RKO (cell line): Measurements from ENCODE around the gene TNKS1BP1.
"Not testable (repeated sequence)": the region's sequence is repeated elsewhere in the genome, so short reads cannot be mapped to it uniquely, and the experiment has no call there.

Source experiments
- DNase-seq: peaks from one replicate; pipeline ENCODE4 v3.0.0-alpha.2; 2016; ENCODE audit warnings: low spot score

TNKS1BP1 gene, protein sequence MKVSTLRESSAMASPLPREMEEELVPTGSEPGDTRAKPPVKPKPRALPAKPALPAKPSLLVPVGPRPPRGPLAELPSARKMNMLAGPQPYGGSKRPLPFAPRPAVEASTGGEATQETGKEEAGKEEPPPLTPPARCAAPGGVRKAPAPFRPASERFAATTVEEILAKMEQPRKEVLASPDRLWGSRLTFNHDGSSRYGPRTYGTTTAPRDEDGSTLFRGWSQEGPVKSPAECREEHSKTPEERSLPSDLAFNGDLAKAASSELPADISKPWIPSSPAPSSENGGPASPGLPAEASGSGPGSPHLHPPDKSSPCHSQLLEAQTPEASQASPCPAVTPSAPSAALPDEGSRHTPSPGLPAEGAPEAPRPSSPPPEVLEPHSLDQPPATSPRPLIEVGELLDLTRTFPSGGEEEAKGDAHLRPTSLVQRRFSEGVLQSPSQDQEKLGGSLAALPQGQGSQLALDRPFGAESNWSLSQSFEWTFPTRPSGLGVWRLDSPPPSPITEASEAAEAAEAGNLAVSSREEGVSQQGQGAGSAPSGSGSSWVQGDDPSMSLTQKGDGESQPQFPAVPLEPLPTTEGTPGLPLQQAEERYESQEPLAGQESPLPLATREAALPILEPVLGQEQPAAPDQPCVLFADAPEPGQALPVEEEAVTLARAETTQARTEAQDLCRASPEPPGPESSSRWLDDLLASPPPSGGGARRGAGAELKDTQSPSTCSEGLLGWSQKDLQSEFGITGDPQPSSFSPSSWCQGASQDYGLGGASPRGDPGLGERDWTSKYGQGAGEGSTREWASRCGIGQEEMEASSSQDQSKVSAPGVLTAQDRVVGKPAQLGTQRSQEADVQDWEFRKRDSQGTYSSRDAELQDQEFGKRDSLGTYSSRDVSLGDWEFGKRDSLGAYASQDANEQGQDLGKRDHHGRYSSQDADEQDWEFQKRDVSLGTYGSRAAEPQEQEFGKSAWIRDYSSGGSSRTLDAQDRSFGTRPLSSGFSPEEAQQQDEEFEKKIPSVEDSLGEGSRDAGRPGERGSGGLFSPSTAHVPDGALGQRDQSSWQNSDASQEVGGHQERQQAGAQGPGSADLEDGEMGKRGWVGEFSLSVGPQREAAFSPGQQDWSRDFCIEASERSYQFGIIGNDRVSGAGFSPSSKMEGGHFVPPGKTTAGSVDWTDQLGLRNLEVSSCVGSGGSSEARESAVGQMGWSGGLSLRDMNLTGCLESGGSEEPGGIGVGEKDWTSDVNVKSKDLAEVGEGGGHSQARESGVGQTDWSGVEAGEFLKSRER (N-terminal part only)

DNA sequence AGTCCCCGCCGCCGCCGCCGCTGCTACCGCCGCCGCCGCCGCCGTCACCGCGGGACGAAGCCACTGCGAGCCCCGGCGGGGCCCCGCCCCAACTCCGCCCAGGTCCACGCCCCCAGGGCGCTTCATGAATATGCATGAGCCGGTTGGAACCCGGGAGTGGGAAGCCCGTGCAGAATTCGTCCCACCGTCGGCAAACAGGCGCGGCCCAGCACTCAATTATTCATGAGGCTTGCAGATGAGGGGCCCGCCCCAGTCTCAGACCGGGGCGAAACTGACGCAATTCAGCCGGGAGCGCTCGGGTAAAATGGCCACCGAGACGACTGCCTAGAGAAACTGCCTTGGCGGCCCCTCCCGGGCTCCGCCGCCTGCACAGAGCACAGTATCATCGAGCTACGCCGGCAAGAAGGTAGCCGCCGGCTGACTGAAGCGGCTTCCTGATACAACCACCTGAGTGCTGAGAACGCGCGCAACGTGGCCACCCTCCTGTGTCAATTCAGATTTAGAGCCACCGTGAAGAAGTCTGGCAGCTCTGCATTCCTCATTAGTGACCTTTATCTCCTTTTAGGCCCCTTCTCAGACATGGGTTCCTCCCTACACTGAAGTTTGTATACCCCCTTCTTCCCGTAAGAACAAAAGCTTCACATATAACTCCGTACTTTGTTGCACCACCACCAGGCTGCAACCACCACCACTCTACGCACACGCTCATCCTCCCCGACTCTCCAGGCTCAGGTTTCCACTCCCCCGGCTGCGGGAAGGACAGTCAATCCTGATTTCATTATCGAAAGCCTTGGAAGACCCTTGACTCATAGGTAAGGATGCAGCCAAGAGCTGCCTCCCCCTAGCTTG is at the start of gene TNKS1BP1:
TNKS1BP1 (minus strand) TSS at position 67 of the 849 bp plus-strand sequence. CDS start 3,067 bp downstream, outside the sequence.
- peak; percentile 96 for DNase-seq

DNA sequence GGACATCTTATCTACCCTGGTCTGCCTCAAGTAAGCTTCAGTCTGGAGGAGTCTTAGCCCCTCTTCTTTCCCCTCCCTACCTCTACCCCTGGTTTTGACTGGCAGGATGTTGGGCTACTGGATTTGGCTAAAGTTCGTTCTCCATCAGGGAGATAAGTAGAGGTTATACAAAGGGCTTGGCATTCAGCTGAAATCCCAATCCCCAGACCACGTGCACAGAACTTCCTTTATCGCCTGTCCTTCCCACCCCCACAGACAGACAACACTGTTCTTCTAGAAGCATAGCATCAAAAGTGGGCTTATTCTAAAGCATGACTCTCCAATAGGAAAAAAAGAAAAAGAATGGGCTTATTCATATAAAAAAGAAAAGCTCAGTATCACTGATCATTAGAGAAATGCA is 48.4 kb upstream of the TNKS1BP1 start:
- DNase-seq: no peak

DNA sequence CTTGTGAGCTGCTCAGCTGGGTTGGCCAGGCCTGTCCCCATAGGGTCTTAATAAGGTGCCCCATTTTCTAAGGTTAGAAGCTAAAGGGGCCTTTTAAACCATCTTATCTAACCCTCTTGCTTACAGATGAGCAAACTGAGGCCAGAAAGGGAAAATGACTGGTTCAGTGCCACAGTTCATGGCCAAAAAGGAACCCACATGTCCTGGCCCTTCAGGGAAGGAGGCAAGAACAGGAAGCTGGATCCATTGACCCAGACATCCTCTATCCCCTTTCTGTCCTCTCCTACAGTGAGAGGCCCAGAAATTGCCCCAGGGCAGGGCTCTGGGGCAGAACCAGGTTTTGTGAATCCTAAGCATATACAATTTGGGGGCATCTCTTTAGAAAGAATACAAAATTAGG is 46.2 kb upstream of the TNKS1BP1 start:
- DNase-seq: no peak

DNA sequence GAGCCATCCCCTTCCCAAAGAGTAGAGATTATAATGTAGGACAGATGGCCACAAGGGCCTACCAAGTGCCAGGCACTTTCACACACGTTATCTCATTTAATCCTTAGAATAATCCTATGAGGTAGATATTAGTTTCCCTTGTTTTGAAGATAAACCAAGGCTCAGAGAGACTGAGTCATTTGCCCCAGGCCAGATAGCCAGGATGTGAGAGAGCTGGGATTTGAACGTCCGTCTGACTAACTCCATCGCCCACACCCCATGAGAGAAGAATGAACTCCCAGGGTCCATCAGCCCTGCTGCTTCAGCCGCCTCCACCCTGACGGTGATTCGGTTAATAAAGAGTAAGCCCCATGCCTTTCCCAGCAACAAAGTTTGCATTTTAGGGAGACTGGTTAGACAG is 45.5 kb upstream of the TNKS1BP1 start:
- DNase-seq: no peak

DNA sequence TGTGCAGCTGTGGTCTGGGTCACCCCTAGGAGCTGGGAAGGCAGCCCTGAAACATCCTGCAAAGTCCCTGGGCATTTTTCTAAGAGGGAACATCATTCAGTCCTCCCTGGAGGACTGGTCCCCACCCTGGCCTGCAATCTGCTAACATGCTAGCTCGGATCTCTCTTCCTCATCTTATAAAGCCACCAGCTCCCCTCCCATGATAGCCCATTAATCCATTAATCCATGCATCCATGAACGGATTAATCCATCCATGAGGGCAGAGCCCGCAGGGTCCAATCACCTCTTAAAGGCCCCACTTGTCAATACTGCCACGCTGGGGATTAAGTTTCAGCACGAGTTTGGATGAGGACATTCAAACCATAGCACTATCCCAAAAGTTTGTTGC is 44.1 kb upstream of the TNKS1BP1 start:
- no peak for DNase-seq

DNA sequence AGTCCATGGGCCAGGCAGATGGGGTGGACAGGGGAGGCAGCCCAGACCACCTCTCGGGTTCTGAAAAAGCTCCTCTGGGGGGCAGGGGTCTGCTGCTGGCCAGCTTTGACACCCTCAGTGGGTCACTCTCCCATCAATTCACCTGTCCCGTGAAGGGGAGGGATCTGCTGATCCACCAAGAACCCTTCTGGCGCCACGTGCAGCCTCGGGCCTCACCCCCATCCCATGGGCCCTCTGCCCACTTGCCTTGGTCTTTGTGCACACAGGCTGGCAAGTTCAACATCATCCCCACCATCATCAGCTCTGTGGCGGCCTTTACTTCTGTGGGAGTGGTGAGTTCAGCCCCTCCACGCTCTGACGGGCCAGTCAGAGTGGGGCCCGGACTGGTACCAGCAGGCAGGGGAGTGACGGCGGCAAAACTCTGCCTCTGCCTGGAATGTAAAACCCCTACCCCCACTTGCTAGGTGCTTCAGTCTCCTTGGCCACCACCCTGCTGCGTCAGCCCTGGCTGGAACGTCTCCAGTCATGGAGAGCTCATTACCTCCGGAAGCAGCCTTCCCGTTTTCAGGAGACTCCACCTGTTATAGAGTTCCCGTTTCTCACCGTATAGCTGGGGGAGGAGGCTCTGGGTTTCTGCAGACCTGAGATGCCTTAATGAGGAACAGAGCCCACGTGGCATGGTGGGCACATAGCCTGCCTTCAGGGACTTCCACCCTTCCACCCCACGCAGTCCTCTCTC is 43.5 kb upstream of the TNKS1BP1 start:
- no peak for DNase-seq

DNA sequence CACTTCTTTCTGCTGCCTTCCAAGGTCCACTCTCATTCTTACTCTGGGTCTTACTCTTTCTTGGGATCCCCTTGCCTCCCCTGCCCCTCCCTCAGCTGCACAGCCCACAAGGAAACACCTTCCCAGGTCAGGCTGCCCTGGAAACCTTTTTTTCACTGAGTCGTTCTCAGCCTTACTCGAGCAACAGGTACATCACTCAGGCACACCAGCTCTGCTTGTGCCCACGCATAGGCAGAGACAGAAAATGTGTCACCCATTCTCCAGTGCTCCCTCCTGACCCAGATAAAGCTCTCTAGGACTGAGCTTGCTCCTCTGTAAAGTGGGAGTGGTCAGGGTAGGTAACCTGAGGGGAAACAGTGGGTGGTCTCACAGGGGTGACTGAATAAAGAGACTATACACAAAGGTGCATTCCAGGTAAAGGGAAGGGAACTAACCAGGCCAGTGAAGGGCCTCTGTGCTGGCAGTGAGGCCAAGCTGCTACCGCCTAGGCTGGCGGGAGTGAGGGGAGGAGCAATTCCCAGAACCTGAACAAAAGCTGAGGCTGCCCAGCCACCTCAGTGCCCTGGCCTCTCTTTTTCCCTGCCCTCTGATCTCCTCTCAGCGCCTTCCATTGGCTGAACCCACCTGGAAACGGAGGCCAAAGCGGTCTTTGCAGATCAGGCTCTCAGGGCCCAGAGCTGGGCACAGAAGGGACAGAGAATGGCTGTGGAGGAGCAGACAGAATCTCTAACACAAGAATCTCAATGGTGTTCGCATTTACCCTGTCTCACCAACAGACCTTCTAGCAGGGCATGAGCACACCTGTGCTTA is 40.3 kb upstream of the TNKS1BP1 start:
- DNase-seq: no peak

DNA sequence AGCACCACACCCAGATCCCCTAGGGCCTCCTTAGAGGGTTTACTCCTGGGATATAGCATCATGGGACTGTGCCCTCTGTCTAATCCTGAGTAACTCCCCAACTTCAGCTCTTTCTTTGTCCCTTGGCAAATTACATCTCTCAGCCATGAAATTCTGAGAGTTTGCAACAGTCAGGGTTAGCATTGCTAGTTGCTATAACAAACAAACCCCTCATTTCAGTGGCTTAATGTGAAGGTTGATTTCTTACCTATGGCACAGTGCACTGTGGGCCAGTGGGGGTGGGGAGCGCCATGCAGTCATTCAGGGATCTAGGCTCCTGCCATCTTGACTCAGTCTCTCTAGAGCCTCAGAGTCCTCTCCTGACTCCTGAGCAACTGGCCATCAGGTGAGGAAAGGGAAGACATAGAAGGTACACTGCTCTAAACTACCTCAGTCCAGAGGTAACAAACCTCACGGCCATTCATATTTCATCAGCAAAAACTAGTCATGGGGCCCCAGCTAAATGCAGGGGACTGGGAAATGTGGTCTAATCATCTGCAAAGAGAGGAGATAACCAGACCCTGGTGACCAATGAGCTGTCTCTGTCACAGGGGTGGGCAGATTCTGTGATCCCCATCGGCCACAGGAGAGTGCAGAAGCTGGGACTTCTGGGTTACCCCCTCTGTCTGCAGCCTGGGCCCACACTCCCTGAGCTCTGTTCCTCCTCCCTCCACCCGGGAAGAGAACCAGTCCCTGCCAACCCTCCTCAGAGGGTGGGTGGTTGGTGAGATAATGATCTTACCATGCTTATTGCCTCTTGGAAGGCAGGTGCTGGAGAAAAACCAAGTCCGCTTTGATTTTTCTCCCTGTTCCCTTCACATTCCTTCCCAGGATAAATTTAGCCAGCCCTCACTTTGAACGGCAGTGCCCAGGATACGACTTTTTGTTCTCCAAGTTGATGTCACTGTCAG is 38.7 kb upstream of the TNKS1BP1 start:
- no peak for DNase-seq

DNA sequence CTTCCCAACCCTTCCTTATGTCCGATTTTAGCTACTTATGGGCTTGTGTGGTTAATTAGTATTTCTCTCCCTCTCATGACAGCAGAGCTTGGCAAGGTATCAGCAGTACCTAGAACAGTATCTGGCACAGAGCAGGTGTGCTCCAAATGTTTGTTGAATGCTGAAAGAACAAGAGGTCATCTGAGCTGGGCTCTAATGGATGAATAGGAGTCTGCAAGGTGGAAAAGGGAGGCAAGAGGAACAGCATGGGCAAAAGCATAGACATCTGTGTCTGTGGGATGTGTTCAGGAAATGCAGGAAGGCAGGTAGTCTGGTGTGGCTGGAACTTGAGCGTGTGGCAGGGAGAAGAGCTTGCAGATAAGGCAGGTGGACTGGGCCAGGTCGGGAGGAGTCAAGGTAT is 37.2 kb upstream of the TNKS1BP1 start:
- DNase-seq: no peak

DNA sequence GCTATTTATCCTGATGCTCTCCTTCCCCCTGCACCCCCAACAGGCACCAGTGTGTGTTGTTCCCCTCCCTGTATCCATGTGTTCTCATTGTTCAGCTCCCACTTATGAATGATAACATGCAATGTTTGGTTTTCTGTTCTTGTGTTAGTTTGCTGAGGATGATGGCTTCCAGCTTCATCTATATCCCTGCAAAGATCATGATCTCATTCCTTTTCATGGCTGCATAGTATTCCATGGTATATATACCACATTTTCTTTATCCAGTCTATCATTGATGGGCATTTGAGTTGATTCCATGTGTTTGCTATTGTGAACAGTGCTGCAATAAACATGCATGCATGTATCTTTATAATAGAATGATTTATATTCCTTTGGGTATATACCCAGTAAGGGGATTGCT is 36.7 kb upstream of the TNKS1BP1 start:
- DNase-seq: not testable (repeated sequence)

DNA sequence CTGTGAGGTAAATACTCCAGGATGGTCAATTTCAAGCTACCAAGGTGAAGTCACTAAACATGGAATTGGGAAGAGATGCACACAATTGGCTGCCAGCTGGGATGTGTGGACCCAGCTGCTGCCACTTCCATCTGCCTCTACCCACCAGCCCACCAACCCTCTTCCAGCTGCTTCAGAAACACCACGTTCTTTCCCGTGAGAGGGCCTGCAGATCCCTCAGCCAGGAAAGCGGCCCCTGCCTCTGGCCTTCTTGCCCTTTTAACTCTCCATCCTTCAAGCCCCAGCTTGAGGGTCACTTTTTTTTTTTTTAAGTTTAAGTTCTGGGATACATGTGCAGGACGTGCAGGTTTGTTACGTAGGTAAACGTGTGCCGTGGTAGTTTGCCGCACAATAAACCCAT is 36.2 kb upstream of the TNKS1BP1 start:
- DNase-seq: no peak

DNA sequence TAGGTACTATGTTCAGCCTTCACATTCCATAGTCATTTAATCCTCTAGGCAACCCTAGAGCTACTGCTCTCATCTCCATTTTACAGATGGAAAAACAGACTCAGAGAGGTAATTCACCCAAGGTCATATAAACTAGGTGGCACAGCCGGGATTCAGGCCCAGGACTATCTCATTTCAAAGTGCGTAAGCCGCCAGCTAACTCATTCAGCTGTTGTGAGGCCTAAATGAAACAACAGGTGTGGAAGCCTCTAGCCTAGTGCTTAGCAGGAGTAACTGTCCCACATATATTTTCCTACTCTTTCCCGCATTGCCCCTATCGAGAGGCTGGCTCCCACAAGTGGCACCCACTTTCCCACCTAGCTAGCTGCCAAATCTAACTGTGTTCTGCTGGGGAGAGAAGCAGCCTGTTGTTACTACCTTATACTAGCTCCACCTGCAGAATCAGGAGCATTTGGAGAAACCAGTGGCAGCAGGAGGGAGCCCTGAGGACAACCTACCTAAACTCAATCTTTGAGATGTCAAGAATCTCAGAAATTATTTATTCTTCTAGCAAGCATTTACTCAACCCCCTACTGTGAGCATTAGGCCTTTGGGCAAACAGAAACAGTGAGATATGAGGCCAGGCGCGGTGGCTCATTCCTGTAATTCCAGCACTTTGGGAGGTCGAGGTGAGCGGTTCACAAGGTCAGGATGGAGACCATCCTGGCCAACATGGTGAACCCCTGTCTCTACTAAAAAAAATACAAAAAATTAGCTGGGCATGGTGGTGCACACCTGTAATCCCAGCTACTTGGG is 35.3 kb upstream of the TNKS1BP1 start:
- DNase-seq: no peak

DNA sequence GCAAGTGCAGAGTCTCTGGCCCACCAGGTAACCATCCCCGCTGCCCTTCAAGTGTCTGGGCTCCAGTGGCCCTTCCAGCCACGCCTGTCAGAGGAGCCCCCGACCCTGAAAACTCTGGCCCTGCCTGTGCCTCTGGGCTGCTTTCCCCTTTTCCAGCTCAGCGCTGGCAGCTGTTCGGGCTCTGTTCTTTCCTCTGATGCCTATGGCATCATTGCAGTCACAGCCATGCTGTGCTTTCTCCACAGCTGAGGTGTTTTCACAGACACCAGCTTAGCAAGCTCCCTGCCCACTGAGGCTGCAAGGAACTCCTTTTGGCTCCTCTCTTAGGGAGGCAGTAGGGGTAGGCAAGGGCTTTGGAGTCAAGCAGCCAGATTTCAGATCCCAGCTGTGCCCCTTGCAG is 34.6 kb upstream of the TNKS1BP1 start:
- DNase-seq: no peak

DNA sequence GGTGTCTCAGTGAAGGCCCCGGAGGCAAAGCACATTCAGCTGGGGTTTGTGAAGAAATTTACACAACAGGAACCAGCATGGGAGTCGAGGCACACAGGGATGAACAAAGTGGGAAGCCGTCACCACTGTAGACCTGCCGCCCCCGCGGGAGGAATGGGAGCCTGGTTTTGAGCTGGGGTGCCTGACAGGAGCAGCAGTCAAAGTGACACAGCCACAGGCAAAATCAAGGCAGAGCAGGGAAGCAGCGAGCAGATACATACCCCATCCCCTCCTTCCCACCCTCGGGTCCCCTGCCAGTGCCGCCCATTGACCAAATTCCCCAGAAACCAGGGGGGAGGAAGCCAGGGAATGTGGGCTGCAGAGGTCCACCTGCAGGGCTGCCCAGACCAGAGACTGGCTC is 34.2 kb upstream of the TNKS1BP1 start:
- DNase-seq: no peak

DNA sequence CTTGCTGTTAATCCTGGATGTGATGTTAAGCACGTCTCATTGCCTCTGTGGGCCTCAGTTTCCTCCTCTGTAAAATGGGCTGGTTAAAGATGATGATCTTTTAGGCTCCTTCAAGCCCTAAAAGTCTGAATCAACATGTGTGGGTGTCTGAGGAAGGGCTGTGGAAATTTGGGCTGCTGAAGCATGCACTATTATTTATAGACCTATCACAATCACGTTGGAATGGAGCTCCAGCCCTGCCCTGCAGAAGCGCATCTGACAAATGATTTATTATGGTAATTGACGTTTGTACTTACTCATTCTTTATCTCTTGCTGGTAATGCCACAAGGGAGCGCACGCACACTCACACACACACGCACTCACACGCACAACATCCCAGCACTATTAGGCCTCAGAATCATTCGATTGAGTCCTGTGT is 33.8 kb upstream of the TNKS1BP1 start:
- DNase-seq: peak; percentile 34

DNA sequence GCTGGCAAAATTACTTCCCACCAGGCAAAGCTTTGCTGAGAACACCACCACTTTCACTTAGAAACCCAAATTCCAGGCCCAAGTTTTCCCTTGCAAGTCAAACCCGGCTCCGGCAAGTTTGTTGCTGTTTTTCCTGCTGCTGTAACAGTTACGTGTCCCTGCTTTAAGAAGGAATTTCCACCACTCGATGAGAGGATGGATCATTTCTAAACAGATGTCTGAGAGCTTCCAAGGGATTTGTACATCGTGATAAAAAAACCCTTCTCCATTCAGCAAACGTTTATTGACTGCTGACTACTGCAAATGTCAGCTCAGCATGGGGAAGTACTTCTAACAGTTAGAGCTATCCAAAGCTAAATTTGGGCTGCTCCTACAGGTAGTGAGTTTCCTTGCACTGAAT is 33.1 kb upstream of the TNKS1BP1 start:
- no peak for DNase-seq

DNA sequence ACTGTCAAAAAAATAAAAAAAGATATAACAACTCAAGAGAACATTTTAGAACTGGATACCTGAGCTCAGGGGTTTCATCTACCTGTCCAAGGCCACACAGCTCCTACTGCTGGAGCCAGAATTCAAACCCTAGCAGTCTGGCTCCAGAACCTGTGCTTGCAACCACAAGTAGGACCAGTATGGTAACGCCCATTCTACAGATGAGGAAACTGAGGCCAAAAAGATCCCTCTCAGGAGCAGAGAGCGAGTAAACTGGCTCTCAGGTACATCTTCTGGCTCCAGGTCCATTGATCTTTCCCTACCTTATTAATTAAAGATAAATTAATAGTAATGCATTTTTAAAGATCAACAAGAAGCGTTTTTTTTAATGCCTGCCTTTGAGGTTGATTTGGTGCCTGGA is 32.6 kb upstream of the TNKS1BP1 start:
- DNase-seq: no peak

DNA sequence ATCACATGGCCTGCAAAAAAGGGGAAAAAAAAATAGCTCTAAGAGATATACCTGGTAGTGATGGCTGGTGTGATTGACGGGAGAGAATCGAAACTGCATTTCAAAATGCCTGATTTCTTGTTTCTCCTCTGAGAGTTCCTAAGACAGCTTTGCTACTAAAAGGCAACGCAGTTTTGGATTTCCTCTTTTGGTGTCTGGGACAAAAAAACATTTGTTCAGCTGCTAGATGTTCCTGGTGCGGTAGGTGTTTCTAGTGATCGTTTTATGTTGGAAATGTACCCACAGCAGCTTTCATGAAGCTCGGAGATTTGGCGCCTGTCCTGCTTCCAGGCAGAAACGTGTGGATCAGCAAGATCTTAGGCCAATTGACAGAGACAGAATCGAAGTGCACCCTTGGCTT is 31.5 kb upstream of the TNKS1BP1 start:
- no peak for DNase-seq
